ENCODE results near the gene RRP9.
"Not testable (repeated sequence)": the region's sequence is repeated elsewhere in the genome, so short reads cannot be mapped to it uniquely, and the experiment has no call there.

GRCh38 chr3:51928981-51929380 is 12.7 kb downstream of the RRP9 start:
- not testable (repeated sequence) for TF ChIP-seq CTCF (IDR thresholded peaks at IDR 0.05; ENCODE audit: poor library complexity, severe bottlenecking); TAF1 (IDR thresholded peaks at IDR 0.05; ENCODE audit: low read depth)
